ENCODE measurements around the gene PTPRA. TPM values are rescaled to one million over a fixed set of nuclear protein-coding genes. Genes with fewer than 3 reads are reported as not detected.

Gene PTPRA
- total and polyA plus RNA-seq, 2 donors (not counting 3 experiments of a cell fraction or from before 2014, with no cell fraction given), result 43.2 to 53.4 TPM

DNA sequence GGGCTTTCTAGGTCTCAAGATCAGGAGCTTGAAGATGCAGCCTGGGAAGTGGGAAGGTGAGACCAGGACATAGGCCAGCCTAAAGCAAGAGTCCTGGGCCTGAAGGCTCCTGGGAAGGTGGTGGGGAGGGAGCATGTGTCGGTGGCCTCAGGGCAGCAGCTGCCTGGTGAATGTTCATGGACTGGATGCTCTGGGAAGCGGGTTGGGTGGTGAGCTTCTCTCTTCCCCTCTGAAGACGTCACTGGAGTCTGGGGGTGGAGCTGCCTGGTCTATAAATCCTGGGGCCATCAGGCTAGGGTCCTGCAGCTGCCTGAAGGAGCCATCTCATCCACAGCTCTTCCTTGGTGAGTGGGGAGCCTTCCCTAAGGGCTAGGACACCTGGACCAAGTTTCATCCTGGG lies 170.0 kb downstream of the PTPRA start, which contains the start of gene GNRH2:
TSS of gene GNRH2 (plus strand) at position 301 of the 400 bp plus-strand sequence. CDS start 793 bp downstream, outside the sequence.
- DNase-seq (ENCODE audit: low read depth, low spot score) (no peak), FAIRE-seq (no peak)
- H3K9me3 ChIP-seq (replicated peaks; ENCODE audit: control insufficient read depth, insufficient read depth, low read length), result no peaks in the 10 kb centered on the region
- no peaks in the 10 kb centered on the region for H3K27me3 ChIP-seq (ENCODE audit: control insufficient read depth in 2 of 2, insufficient read depth in 2 of 2, low read length in 2 of 2)
- H3K36me3 ChIP-seq (ENCODE audit: control insufficient read depth in 2 of 2, extremely low read depth in 1 of 2, insufficient read depth in 2 of 2, low read length in 2 of 2), result peaks cover 2 to 16% of the 10 kb centered on the region in 2 experiments
- ChIA-PET POLR2A (no interaction called here), CTCF (interaction anchor here (1.8 kb wide), 1 partner anchor 10 kb away, joined by 8 read pairs; no protein-coding TSS in a partner anchor)
- no peak within 1 kb of the TSS for H3K4me3 ChIP-seq (replicated peaks in 1 of 3; ENCODE audit: insufficient read depth in 1 of 3, low read depth in 1 of 3, low read length in 3 of 3)
- BruUV-seq (replicated peaks), result no TSS peak
- no peak within 1 kb of the TSS for H3K9ac ChIP-seq (replicated peaks; ENCODE audit: extremely low read depth, insufficient read depth, low read length)
- peaks cover 9% of the 10 kb centered on the region for H3K79me2 ChIP-seq (ENCODE audit: control insufficient read depth, insufficient read depth, low read length)
- TF ChIP-seq POLR2A (IDR thresholded peaks at IDR 0.05; ENCODE audit: low read depth, low read length) (no peak), JUN (IDR thresholded peaks at IDR 0.05; ENCODE audit: borderline replicate concordance, insufficient read depth, insufficient read length, low read depth) (no peak)
- H3K27ac ChIP-seq (ENCODE audit: insufficient read depth, low read depth, low read length), result no peak within 1 kb of the TSS
- H3K4me1 ChIP-seq (ENCODE audit: control insufficient read depth, extremely low read depth, insufficient read depth, low read length), result peaks cover 13% of the 10 kb centered on the region
- dilution Hi-C loops (cut with MboI; ENCODE audit: extremely low pct_ligation_motif_present, low sequenced_read_pairs) (no loop called here), intact Hi-C loops (cut with micrococcal nuclease) (no loop called here)
- H3K4me2 ChIP-seq (ENCODE audit: insufficient read depth, low read length), result no peak within 1 kb of the TSS
- no peak within 1 kb of the TSS for H2AFZ ChIP-seq (ENCODE audit: low read depth, low read length)
- H4K20me1 ChIP-seq (replicated peaks; ENCODE audit: control insufficient read depth, extremely low read depth, insufficient read depth, low read length), result no peaks in the 10 kb centered on the region
- H3K9me1 ChIP-seq (replicated peaks; ENCODE audit: control insufficient read depth, extremely low read depth, insufficient read depth, low read length), result no peaks in the 10 kb centered on the region

DNA sequence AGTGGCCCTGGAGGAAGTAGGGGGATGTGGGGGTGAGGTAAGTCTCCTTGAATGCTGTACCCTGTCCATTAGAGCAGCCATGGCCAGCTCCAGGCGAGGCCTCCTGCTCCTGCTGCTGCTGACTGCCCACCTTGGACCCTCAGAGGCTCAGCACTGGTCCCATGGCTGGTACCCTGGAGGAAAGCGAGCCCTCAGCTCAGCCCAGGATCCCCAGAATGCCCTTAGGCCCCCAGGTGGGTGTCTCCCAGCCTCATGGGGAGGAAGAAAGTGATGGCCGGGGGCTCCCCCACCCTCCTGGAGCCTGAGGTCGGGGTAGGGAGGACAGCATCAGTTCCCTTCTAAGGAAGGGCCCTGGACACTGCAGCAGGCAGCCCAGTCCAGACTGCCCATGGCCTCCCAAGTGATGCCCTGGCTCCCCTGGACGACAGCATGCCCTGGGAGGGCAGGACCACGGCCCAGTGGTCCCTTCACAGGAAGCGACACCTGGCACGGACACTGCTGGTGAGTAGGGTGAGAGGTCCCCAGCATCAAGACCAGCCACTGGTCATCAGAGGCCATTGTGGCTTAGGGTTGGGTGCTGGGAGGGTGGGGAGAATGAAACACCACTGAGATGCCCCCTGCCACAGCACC lies 171.2 kb downstream of the PTPRA start:
- no peak for FAIRE-seq
- H3K4me3 ChIP-seq (replicated peaks in 1 of 3; ENCODE audit: insufficient read depth in 1 of 3, low read depth in 1 of 3, low read length in 3 of 3), result no peak overlapping the region
- H3K4me2 ChIP-seq (ENCODE audit: insufficient read depth, low read length), result no peak overlapping the region
- no peak for TF ChIP-seq CTCF (IDR thresholded peaks at IDR 0.05; ENCODE audit: extremely low read depth in 1 of 2, insufficient read depth in 1 of 2, low read depth in 1 of 2, low read length in 2 of 2)
- no peak for TF ChIP-seq EZH2 (IDR thresholded peaks at IDR 0.05; ENCODE audit: borderline replicate concordance, low read depth, low read length, severe bottlenecking)
- TF ChIP-seq, protein P1, sequence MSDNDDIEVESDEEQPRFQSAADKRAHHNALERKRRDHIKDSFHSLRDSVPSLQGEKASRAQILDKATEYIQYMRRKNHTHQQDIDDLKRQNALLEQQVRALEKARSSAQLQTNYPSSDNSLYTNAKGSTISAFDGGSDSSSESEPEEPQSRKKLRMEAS (IDR thresholded peaks at IDR 0.05; ENCODE audit: insufficient read depth, insufficient read length), result no peak
- TF ChIP-seq POLR2AphosphoS5 (IDR thresholded peaks at IDR 0.05; ENCODE audit: insufficient read depth, low read depth, low read length), result no peak
- no peak for TF ChIP-seq POLR2A (IDR thresholded peaks at IDR 0.05; ENCODE audit: low read depth, low read length)
- no peak for TF ChIP-seq GATA2 (IDR thresholded peaks at IDR 0.05; ENCODE audit: insufficient read depth, insufficient read length, low read depth, low read length)
- TF ChIP-seq JUN (IDR thresholded peaks at IDR 0.05; ENCODE audit: borderline replicate concordance, insufficient read depth, insufficient read length, low read depth), result no peak
- no peak for TF ChIP-seq FOS (IDR thresholded peaks at IDR 0.05; ENCODE audit: borderline replicate concordance, insufficient read depth, low read length)
- peaks cover 9% of the 10 kb centered on the region for H3K79me2 ChIP-seq (ENCODE audit: control insufficient read depth, insufficient read depth, low read length)
- H3K27ac ChIP-seq (ENCODE audit: insufficient read depth, low read depth, low read length), result no peak overlapping the region
- no peaks in the 10 kb centered on the region for H3K9me3 ChIP-seq (replicated peaks; ENCODE audit: control insufficient read depth, insufficient read depth, low read length)
- no peak for DNase-seq (ENCODE audit: low read depth, low spot score)
- dilution Hi-C loops (cut with MboI; ENCODE audit: extremely low pct_ligation_motif_present, low sequenced_read_pairs) (no loop called here), intact Hi-C loops (cut with micrococcal nuclease) (no loop called here)
- POLR2A ChIA-PET, result no interaction called here
- H3K9me1 ChIP-seq (replicated peaks; ENCODE audit: control insufficient read depth, extremely low read depth, insufficient read depth, low read length), result no peaks in the 10 kb centered on the region
- H3K27me3 ChIP-seq (ENCODE audit: control insufficient read depth in 2 of 2, insufficient read depth in 2 of 2, low read length in 2 of 2), result no peaks in the 10 kb centered on the region
- no peaks in the 10 kb centered on the region for H4K20me1 ChIP-seq (replicated peaks; ENCODE audit: control insufficient read depth, extremely low read depth, insufficient read depth, low read length)
- peaks cover 13% of the 10 kb centered on the region for H3K4me1 ChIP-seq (ENCODE audit: control insufficient read depth, extremely low read depth, insufficient read depth, low read length)
- CTCF ChIA-PET, result interaction anchor here (1.1 to 1.8 kb wide), 2 partner anchors 9 to 192 kb away, joined by 4 to 8 read pairs; no protein-coding TSS in a partner anchor
- no peak overlapping the region for H2AFZ ChIP-seq (ENCODE audit: low read depth, low read length)
- BruUV-seq (replicated peaks), result no TSS peak
- H3K36me3 ChIP-seq (ENCODE audit: control insufficient read depth in 2 of 2, extremely low read depth in 1 of 2, insufficient read depth in 2 of 2, low read length in 2 of 2), result peaks cover 3 to 20% of the 10 kb centered on the region in 2 experiments
- H3K9ac ChIP-seq (replicated peaks; ENCODE audit: extremely low read depth, insufficient read depth, low read length), result no peak overlapping the region

Data from endothelial cell of umbilical vein (primary cell).